HEK293 (cell line): ENCODE measurements around the gene BICD1.

ENCODE experiments used
- TF ChIP-seq, protein P1 (sequence below): fragments of 450-650 bp; formaldehyde crosslinking; IDR thresholded peaks from 2 replicates; pipeline ENCODE4 v1.5.1; 2016; ENCODE audit warnings: missing biosample characterization, missing genetic modification characterization
- TF ChIP-seq, protein P2 (sequence below): fragments of 450-650 bp; formaldehyde crosslinking; IDR thresholded peaks from 2 replicates; pipeline ENCODE4 v1.5.1; 2016; ENCODE audit warnings: missing biosample characterization, missing genetic modification characterization, borderline replicate concordance
- TF ChIP-seq, protein P3 (sequence below): fragments of 450-650 bp; formaldehyde crosslinking; IDR thresholded peaks from 2 replicates; pipeline ENCODE4 v1.5.1; 2016; ENCODE audit warnings: missing biosample characterization, missing genetic modification characterization

DNA sequence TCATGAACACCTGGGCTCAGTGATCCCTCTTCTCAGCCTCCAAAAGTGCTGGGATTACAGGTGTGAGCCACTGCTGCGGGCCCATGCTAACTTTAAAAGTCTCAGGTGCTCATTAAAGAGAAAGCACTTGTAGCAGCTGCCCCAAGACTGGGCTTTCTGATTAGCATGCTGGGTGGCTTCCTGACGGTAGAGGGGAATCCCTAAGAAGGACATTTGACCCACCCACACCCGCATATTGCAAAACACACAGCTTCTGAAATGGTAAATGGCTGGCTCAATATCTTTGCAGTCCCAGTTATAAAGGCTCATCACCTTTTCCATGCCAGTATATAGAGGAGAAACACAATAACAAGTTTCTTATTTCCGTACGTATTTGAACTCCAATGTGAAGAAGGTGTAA, 19.3 kb upstream of the BICD1 start:
- TF ChIP-seq, protein P1, sequence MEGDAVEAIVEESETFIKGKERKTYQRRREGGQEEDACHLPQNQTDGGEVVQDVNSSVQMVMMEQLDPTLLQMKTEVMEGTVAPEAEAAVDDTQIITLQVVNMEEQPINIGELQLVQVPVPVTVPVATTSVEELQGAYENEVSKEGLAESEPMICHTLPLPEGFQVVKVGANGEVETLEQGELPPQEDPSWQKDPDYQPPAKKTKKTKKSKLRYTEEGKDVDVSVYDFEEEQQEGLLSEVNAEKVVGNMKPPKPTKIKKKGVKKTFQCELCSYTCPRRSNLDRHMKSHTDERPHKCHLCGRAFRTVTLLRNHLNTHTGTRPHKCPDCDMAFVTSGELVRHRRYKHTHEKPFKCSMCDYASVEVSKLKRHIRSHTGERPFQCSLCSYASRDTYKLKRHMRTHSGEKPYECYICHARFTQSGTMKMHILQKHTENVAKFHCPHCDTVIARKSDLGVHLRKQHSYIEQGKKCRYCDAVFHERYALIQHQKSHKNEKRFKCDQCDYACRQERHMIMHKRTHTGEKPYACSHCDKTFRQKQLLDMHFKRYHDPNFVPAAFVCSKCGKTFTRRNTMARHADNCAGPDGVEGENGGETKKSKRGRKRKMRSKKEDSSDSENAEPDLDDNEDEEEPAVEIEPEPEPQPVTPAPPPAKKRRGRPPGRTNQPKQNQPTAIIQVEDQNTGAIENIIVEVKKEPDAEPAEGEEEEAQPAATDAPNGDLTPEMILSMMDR (tag by site-specific recombination): no peak
- TF ChIP-seq, protein P2, sequence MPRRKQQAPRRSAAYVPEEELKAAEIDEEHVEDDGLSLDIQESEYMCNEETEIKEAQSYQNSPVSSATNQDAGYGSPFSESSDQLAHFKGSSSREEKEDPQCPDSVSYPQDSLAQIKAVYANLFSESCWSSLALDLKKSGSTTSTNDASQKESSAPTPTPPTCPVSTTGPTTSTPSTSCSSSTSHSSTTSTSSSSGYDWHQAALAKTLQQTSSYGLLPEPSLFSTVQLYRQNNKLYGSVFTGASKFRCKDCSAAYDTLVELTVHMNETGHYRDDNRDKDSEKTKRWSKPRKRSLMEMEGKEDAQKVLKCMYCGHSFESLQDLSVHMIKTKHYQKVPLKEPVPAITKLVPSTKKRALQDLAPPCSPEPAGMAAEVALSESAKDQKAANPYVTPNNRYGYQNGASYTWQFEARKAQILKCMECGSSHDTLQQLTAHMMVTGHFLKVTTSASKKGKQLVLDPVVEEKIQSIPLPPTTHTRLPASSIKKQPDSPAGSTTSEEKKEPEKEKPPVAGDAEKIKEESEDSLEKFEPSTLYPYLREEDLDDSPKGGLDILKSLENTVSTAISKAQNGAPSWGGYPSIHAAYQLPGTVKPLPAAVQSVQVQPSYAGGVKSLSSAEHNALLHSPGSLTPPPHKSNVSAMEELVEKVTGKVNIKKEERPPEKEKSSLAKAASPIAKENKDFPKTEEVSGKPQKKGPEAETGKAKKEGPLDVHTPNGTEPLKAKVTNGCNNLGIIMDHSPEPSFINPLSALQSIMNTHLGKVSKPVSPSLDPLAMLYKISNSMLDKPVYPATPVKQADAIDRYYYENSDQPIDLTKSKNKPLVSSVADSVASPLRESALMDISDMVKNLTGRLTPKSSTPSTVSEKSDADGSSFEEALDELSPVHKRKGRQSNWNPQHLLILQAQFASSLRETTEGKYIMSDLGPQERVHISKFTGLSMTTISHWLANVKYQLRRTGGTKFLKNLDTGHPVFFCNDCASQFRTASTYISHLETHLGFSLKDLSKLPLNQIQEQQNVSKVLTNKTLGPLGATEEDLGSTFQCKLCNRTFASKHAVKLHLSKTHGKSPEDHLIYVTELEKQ (tag by site-specific recombination): no peak
- TF ChIP-seq, protein P3, sequence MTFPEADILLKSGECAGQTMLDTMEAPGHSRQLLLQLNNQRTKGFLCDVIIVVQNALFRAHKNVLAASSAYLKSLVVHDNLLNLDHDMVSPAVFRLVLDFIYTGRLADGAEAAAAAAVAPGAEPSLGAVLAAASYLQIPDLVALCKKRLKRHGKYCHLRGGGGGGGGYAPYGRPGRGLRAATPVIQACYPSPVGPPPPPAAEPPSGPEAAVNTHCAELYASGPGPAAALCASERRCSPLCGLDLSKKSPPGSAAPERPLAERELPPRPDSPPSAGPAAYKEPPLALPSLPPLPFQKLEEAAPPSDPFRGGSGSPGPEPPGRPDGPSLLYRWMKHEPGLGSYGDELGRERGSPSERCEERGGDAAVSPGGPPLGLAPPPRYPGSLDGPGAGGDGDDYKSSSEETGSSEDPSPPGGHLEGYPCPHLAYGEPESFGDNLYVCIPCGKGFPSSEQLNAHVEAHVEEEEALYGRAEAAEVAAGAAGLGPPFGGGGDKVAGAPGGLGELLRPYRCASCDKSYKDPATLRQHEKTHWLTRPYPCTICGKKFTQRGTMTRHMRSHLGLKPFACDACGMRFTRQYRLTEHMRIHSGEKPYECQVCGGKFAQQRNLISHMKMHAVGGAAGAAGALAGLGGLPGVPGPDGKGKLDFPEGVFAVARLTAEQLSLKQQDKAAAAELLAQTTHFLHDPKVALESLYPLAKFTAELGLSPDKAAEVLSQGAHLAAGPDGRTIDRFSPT (tag by site-specific recombination): no peak
